Hematopoietic multipotent progenitor cell treated with erythropoietin and hydrocortisone succinate and interleukin-3 and kit ligand, for 4 days (in vitro differentiated cells): ENCODE measurements around the gene FBXO45.
A peak's percentile ranks its signal among the peaks of the same experiment; 100 is the strongest.
"Not testable (repeated sequence)": the region's sequence is repeated elsewhere in the genome, so short reads cannot be mapped to it uniquely, and the experiment has no call there.

Experiments
- DNase-seq: peaks from one replicate; pipeline ENCODE4 v3.0.0-alpha.2; 2015

Gene FBXO45

DNA sequence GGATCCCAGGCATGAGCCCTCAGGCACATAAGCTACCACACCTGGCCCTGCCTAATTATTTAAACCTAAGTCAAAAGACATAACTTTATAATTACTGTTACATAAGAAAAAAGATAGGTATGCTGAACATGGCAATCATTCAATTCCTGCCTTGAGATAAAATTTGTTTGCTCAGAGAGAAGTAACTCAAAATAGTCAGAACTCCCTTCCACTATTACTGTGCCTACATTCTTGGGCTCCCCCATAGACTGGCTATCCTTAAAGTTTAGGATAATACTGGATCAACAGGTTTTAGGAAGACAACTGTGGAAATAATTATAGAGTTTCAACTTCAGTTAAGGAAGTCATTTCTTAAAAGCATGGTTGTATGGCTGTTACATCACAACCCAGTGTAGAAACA, 10.0 kb upstream of the FBXO45 start:
- no peak for DNase-seq

DNA sequence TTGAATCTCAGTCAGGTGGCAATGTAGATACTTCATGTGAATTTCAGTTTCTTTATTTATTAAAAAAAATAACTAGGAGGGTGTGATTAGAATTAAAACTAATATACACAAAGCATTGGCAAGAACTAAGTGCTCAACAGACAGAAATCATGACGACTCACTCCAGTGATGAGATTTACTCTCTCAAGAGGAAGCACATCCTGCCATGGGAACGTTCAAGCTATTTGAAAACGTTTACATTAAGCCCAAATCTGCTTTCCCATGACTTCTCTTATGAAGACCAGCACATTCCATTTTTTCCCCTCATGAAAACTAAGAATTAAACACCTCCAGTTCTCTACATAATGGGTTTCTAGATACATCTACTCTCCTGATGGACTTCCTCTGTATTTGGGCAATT, 8.6 kb upstream of the FBXO45 start:
- no peak for DNase-seq

DNA sequence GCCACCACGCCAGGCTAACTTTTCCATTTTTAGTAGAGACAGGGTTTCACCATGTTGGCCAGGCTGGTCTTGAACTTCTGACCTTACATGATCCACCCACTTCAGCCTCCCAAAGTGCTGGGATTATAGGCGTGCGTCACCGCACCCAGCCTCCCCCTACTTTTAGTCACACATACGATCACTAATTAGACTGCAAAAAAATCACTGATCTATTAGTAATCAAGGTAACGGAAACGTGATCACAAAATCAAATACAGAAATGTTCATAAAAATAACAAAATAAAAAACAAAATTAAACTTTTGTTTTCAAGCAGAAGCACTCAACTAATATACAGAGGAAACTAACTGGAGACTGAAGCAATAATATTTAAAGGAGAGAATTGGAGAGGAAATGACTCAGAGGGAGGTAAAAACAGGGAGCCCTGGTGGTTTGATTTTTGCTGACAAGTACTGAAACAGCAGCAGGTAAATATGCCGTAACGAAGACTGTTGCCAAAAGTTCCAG, 4.7 kb upstream of the FBXO45 start:
- DNase-seq: peak; percentile 32

DNA sequence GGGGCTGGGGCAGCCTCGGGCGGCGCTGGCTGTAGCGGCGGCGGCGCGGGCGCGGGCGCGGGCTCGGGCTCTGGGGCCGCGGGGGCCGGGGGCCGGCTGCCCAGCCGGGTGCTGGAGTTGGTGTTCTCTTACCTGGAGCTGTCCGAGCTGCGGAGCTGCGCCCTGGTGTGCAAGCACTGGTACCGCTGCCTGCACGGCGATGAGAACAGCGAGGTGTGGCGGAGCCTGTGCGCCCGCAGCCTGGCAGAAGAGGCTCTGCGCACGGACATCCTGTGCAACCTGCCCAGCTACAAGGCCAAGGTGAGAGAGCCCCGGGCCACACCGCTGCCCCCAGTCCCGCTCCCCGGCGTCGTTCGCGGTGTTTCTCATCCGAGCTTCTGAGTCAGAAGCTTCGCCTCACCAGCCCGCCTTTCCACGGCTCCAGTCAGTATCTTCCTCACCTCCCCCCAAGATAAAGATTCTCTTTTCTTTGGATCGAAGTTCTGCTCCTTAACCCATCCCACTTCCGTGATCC, 600 bp downstream of the FBXO45 start:
- DNase-seq: peak; percentile 62

DNA sequence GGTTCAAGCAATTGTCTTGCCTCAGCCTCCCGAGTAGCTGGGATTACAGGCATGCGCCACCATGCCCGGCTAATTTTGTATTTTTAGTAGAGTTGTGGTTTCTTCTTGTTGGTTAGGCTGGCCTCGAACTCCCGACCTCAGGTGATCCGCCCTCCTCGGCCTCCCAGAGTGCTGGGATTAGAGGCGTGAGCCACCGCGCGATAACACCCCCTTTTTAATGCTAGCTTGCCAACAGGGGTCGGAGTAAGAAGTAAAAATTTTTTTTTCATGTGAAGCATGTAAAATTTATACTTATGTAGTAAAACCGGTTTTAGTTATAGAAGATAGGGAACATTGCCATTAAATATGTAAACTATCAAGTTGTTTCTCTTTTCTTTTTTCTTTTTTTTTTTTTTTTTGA, 1.9 kb downstream of the FBXO45 start:
- DNase-seq: not testable (repeated sequence)

DNA sequence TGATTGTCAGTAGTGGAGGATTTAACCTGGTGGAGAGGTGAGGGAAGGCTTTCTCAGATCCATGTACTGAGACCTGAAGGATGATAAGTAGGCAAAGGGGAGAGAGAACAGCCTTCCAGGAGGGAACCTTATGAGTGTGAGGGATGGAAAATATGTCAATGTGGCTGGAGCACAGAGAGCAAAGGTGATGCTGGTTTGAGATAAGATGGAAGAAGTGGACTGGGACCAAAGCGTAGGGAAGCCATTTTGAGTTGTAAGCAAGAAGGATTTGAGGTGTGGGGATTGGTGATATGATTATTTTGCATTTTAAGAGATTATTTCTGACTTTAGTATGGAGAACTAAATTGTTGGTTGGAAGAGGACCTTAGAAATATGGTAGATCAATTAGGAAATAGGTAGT, 3.9 kb downstream of the FBXO45 start:
- DNase-seq: no peak

DNA sequence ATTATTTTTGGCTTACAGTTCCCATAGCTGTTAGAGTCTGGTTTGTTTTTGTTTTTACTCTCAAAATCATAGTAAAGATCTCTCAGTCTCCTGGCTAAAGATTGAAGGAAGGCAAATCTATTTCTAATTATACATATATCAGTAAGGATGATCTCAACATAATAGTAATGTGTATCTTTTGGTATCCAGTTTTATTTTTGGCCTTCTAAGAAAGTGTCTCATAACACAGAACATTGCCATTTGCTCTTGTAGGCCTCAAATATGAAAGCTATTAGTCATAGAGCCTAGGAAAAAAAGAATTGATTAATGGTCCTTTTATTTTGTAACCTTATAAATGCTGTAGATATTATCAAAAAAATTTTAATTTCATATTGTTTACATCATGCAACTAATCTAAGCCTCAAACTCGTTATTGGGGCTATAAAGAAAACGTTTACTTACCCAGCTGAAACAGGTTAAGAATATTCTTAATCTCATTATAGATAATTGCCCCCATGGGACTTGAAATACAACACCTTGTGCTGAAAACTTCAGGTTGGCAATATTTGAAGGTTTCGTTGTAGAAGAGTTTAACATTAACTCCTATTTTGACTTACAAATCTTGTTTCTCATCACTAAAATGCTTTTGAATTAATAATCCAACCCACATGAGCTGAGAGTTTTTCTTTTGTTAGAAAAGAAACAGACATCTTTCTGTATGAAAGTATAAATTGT, 16.7 kb downstream of the FBXO45 start:
- no peak for DNase-seq

DNA sequence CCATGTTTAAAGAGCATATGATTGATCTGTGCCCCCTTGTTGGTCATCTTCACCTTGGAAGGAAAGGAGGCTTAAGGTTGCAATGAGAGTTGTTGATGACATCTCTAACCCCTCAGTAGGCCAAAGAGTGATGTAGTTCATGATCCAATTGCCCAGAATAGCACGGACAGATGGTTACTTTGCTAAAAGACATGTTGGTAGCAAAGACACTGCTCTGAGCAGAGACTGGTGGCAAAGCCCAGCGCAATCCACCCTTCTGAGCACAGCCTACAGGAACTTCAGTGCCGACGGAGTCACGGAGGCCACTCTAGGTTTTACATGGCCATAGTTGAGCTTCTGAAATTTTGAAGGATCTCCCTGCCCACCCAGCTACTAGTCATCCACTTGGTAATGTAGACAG, 21.8 kb downstream of the FBXO45 start:
- DNase-seq: no peak

DNA sequence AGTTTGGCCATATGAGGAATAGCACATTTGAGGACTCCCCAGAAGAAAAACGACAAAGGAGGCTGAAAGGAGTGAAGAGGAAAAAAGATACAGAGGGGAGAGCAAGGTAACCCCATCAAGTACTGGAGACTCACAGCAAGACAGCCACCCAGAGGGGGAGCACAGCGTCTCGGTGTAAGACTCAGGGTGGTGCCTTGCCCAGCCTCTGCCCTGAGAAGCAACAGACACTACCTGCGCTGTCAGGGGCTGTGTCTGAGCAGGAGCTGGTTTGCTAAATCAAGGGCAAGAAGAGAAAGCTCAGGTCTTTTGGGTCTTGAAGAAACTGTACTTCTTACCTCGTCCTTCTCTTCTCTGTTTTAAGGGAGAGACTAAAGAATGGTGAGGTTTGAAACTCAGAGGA, 27.9 kb downstream of the FBXO45 start:
- DNase-seq: no peak

DNA sequence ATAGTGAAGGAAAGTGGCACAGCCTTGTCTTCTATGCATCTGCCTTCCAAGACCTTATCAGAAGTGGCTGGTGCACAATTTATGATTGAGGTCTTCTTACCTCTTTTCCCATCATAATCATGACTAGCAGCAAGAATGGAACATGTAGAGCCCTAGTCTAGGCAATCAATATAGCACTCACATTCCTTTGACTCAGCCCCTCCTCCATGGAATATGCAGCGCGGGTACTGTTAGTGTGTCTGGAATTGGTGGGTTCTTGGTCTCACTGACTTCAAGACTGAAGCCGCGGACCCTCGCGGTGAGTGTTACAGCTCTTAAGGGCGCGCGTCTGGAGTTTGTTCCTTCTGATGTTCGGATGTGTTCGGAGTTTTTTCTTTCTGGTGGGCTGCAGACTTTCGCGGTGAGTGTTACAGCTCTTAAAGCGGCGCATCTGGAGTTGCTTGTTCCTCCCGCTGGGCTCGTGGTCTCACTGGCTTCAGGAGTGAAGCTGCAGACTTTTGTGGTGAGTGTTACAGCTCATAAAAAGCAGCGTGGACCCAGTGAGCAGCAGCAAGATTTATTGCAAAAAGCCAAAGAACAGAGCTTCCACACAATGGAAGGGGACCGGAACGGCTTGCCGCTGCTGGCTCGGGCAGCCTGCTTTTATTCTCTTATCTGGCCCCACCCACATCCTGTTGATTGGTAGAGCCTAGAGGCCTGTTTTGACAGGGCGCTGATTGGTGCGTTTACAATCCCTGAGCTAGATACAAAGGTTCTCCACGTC, 29.7 kb downstream of the FBXO45 start:
- peak; percentile 71 for DNase-seq

DNA sequence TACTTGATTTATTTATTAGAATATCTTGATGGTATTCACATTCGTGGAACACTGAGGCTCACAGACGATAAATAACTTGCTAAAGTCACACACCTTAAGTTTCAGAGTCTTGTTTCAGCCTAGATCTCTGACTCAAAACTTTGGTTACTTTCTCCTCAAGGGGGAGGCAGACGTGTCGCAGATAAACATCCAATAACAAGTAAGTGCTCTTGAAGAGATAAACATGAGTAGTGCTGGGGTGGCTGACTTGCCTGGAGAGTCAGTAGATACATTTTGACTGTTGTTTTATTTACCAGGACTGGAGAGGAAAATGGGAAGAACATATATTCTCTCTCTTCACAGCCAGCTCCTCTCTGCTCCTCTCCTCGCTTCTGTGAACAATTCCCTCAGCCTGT, 31.3 kb downstream of the FBXO45 start:
- peak; percentile 51 for DNase-seq

DNA sequence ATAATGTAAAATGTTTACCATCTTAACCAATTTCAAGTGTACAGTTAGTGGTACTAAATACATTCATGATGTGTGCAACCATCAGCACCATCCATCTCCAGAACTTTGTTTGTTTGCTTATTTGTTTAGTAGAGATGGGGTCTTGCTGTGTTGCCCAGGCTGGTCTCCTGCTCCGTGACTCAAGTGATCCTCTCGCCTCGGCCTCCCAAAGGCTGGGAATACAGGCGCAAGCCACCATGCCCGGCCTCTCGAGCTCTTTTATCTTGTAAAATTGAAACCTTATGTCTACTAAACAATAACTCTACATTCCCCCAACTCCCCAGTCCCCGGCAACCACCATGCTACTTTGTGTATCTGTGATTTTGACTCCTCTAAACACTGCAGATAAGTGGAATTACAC, 31.9 kb downstream of the FBXO45 start:
- no peak for DNase-seq

DNA sequence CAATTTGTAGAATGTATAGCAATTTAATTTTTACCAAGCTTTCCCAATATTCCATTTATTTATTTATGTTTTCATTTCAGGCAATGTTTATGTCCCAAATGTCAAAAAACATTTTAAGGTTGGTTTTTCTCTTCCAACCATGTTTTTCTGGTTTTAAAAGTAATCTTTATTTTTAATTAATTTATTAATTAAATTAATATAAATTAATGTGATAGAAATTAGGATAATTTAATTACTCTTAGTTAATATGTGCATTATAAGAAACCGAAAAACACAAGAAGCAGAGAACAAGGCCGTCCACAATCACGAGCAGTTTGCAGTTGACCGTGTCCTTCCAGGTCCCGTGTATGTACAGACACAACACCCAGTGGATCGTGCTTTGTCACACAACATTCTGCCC, 34.2 kb downstream of the FBXO45 start:
- no peak for DNase-seq

DNA sequence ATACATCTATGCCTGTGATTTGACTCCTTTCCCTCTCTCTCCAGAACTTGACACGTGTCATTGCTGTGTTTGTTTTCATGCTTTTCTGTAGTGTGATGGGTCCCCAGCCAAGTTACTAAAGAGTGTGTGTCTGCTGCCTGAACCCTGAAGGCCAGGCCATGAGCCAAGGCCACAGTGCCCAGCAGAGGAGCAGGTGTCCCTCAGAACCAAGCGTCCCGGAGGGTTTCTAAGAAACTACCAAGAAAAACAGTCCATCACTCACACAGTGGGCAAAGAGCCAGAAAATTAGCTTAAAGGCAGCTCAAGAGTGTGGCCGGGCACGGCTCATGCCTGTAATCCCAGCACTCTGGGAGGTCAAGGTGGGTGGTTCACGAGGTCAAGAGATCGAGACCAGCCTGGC, 35.2 kb downstream of the FBXO45 start:
- peak; percentile 63 for DNase-seq

DNA sequence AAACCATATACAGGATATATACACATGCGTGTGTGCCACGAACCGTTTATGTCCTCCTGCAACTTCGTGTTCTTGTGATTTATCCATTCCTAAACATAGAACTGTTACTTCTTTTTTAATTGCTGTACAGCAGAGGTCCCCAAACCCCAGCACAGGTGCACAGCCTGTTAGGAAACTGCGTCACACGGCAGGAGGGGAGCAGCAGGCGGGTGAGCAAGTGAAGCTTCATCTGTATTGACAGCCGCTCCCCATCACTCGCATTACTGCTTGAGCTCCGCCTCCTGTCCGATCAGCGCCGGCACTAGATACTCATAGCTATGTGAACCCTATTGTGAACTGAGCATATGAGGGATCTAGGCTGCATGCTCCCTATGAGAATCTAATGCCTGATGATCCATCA, 36.1 kb downstream of the FBXO45 start:
- peak; percentile 29 for DNase-seq

DNA sequence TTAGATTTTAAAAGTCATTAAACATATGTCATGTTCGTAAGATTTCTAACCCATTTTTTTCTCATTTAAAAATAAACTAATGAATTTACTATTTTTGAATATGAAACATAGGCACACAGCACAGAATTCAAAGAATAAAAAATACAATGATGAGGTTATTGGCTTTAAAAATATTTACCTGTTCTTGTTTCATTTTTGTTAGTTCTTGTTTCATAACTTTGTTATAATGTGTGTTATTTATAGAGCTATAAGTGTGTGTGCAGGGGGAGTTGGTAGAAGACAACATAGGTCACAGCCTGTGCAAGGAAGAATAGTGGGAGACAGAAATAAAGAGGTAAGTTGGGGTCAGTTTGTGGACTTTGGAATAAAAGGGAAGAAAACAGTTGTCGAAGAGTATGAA, 40.2 kb downstream of the FBXO45 start:
- DNase-seq: no peak

DNA sequence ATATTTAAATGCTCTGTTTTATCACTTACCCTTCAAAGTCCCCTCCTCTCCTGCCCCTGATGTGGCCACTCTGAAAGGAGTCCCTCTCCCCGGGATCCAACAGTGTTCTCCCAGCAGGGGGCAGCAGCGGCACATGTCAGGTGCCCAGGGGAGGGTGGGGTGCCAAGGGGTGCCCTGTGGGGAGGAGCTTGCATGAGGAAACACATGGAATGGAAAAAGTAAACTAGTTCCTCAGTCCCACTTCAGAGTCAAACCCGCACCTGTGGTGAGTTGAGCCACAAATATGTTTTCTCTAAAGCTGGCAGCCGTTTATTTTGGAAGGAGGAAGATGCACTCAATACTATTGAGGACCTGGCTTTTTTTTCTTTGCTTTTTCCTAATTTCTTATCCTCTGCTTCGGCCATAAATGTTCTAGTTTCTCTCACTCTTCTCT, 40.9 kb downstream of the FBXO45 start:
- peak; percentile 98 for DNase-seq

DNA sequence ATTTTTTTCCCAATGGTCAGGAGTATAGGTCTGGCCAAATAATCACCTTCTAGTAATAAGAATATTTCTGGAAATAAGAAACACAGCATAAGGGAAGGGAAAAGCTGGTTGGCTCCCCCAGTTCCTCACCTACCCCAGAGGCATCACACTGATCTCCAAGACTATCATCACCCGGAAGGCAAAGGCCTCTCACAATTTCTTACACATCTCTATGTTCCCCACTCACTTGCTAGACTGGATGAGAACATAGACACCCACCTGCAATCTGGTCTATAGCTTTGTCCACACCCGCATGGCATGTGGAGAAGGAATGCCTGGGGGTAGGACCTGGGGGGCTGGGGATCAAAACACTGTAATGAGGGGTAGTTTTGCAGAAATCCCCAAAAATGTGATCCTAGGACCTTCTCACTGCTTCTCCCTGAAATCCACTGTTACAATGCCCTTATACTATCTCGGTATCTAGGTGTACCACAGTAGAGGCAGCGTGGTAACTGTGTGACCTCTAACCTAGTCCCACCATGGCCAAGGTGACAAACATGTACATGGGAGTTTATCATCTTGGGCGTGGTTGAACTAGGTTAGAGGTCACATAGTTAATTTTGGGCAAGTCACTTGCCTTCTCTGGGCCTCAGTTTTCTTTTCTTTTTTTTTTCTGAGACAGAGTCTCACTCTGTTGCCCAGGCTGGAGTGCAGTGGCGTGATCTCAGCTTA, 41.5 kb downstream of the FBXO45 start:
- peak; percentile 69 for DNase-seq

DNA sequence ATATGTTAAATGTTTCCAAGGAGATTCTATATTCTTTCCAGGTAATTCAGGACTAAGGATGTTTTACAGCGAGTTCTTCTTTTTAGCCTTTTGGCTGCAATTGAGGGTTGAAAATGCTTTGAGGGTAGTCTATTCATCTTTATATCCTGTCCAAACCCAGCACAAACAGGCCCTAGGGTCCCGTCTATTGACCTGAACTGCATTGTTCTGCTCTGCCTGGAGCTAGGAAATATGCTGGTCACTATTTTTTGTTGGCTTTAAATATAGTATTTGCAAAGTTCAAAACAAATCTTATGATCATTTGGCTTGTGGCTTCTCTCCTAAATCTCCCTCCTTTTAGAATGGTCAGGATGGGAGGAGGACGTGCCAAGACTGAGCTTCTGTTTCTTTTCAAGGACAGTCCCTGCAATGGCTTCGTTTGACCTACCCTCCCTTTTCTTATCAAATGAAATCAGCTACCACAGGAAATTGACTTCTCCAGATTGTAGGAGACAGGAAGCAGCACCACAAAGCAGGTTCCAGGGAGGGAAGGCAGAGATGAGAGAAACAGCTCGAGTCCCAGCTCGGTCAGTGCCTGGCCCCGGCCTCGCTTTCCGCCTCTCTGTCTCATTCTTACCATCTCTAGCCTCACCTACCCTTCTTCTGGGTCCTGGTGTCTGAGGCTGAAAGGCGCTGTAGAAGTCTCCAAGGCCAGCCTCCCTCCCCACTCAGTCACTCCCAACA, 43.5 kb downstream of the FBXO45 start:
- DNase-seq: peak; percentile 91

DNA sequence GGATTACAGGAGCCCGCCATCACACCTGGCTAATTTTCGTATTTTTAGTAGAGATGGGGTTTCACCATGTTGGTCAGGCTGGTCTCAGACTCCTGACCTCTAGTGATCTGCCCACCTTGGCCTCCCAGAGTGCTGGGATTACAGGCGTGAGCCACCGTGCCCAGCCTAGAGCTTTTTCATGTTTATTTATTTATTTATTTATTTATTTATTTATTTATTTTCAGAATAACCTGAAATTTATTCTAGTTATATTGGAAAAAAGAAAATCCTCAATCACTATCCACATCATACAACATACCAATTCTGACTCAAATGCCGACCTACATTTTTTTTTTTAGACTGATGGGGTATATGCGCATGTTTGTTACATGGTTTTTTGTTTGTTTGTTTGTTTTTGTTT, 46.8 kb downstream of the FBXO45 start:
- DNase-seq: not testable (repeated sequence)

DNA sequence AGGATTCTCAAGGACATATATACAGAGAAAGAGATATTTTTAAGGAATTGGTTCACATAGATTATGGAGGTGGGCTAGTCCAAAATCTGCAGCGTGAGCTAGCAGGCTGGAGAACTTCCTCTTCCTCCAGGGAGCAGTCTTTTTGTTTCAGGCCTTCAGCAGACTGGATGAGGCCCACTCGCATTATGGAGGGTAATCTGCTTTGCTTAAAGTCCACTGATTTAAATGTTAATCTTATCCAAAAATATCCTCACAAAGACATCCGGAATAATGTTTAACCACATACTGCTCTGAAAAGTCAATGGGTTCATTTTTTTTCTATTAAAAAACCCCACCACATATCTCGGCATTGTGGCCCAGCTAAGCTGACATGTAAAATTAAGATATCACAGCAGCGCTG, 48.8 kb downstream of the FBXO45 start:
- peak; percentile 88 for DNase-seq

DNA sequence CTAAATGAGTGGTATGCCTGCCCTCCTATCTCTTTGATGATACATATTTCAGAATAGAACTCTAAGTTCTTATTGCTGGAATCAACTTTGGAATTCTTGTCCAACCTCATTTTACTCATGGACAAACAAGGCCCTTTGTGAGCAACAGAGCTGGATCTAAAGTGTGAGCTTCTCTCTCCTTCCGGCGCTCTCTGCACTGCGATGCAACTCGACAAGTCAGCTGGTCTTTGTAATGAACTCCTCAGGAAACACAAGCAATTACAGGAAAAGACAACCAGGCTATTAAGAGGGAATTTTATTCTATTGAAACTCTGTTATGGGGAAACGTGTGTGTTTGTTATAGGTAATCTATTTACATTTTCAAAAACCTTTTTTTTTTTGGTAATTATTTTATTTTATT, 50.8 kb downstream of the FBXO45 start:
- DNase-seq: no peak

DNA sequence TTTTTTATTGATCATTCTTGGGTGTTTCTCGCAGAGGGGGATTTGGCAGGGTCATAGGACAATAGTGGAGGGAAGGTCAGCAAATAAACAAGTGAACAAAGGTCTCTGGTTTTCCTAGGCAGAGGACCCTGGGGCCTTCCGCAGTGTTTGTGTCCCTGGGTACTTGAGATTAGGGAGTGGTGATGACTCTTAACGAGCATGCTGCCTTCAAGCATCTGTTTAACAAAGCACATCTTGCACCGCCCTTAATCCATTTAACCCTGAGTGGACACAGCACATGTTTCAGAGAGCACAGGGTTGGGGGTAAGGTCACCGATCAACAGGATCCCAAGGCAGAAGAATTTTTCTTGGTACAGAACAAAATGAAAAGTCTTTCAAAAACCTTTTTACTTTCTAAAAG, 51.2 kb downstream of the FBXO45 start:
- DNase-seq: not testable (repeated sequence)
